WTC11 (cell line): ENCODE results near the gene DNAAF1. TPM values are rescaled to one million over a fixed set of nuclear protein-coding genes. Genes with fewer than 3 reads are reported as not detected.
"Not testable (repeated sequence)": the region's sequence is repeated elsewhere in the genome, so short reads cannot be mapped to it uniquely, and the experiment has no call there.

Experiments used
- ATAC-seq: fragments of 200-7000 bp; cut with Tn5 transposase; 2 replicates; pipeline ENCODE4 v1.10.0; 2021; ENCODE audit warnings: mild to moderate bottlenecking, moderate library complexity
- CTCF ChIA-PET: fragments of 300-600 bp; sonication (Branson Sonifier 250); formaldehyde crosslinking; loops from one replicate; lab custom pipeline; 2021; ENCODE audit warnings: antibody characterized with exemption; lab: Charles Lee
- POLR2A ChIA-PET: fragments of 350-600 bp; sonication (Branson Sonifier 250); formaldehyde crosslinking; loops from one replicate; lab custom pipeline; 2021; ENCODE audit warnings: antibody characterized with exemption; lab: Charles Lee
- DNase-seq: peaks from one replicate; pipeline ENCODE4 v3.0.0; 2021; ENCODE audit warnings: low spot score
- H3K27ac Mint-ChIP-seq: 2 replicates; pipeline ENCODE4 v1.8.0; 2021; ENCODE audit warnings: mixed read lengths
- H3K27me3 Mint-ChIP-seq: 2 replicates; pipeline ENCODE4 v1.8.0; 2021; ENCODE audit warnings: low read depth, mild to moderate bottlenecking, moderate library complexity, mixed read lengths
- H3K36me3 Mint-ChIP-seq: 2 replicates; pipeline ENCODE4 v1.8.0; 2021; ENCODE audit warnings: mixed read lengths
- H3K4me1 Mint-ChIP-seq: 2 replicates; pipeline ENCODE4 v1.8.0; 2022; ENCODE audit warnings: mixed read lengths
- H3K4me3 Mint-ChIP-seq: 2 replicates; pipeline ENCODE4 v1.8.0; 2021; ENCODE audit warnings: mild to moderate bottlenecking, moderate library complexity, mixed read lengths
- H3K9me3 Mint-ChIP-seq: 2 replicates; pipeline ENCODE4 v1.8.0; 2021; ENCODE audit warnings: mixed read lengths
- ATF2 ChIP-seq: sonication (generic); formaldehyde crosslinking; IDR thresholded peaks from 2 replicates; pipeline ENCODE4 v1.8.1; 2022; ENCODE audit warnings: low read depth, missing genetic modification reagents, borderline replicate concordance
- ATF3 ChIP-seq: sonication (generic); formaldehyde crosslinking; conservative IDR thresholded peaks from 2 replicates; pipeline ENCODE4 v1.8.1; 2022; ENCODE audit warnings: mild to moderate bottlenecking, missing genetic modification reagents
- EMX1 ChIP-seq: fragments of 250-450 bp; sonication (Bioruptor Pico); IDR thresholded peaks from 2 replicates; pipeline ENCODE4 v1.8.0; 2021; ENCODE audit warnings: mild to moderate bottlenecking
- KAT7 ChIP-seq: sonication (generic); formaldehyde crosslinking; IDR thresholded peaks from 2 replicates; pipeline ENCODE4 v1.8.1; 2023; ENCODE audit warnings: missing genetic modification reagents, mild to moderate bottlenecking, borderline replicate concordance
- NFE2L1 ChIP-seq: sonication (generic); formaldehyde crosslinking; IDR thresholded peaks from 2 replicates; pipeline ENCODE4 v1.8.1; 2023; ENCODE audit warnings: missing genetic modification reagents
- NR3C1 ChIP-seq: sonication (generic); formaldehyde crosslinking; conservative IDR thresholded peaks from 2 replicates; pipeline ENCODE4 v1.8.1; 2023; ENCODE audit warnings: low read depth, mild to moderate bottlenecking, missing genetic modification reagents
- PREB ChIP-seq: sonication (generic); formaldehyde crosslinking; IDR thresholded peaks from 2 replicates; pipeline ENCODE4 v1.8.1; 2022; ENCODE audit warnings: mild to moderate bottlenecking, missing genetic modification reagents, moderate library complexity, borderline replicate concordance
- RORB ChIP-seq: fragments of 250-450 bp; sonication (Bioruptor Pico); IDR thresholded peaks from 2 replicates; pipeline ENCODE4 v1.9.0; 2021; ENCODE audit warnings: mild to moderate bottlenecking
- SMAD3 ChIP-seq: sonication (generic); formaldehyde crosslinking; IDR thresholded peaks from 2 replicates; pipeline ENCODE4 v1.8.0; 2022; ENCODE audit warnings: missing genetic modification reagents, mild to moderate bottlenecking, borderline replicate concordance
- USF2 ChIP-seq: sonication (generic); formaldehyde crosslinking; IDR thresholded peaks from 2 replicates; pipeline ENCODE4 v1.8.1; 2023; ENCODE audit warnings: mild to moderate bottlenecking, missing genetic modification reagents, moderate library complexity
- ZBTB43 ChIP-seq: sonication (generic); formaldehyde crosslinking; IDR thresholded peaks from 2 replicates; pipeline ENCODE4 v1.8.1; 2023; ENCODE audit warnings: mild to moderate bottlenecking, missing genetic modification reagents
- ZNF263 ChIP-seq: sonication (generic); formaldehyde crosslinking; IDR thresholded peaks from 2 replicates; pipeline ENCODE4 v1.8.1; 2022; ENCODE audit warnings: low read depth, mild to moderate bottlenecking, moderate library complexity, missing genetic modification reagents
- ZNF532 ChIP-seq: fragments of 250-450 bp; sonication (Bioruptor Pico); IDR thresholded peaks from 2 replicates; pipeline ENCODE4 v1.9.0; 2021; ENCODE audit warnings: mild to moderate bottlenecking, borderline replicate concordance
- total RNA-seq: library from RNA; stranded (reverse); gene quantifications from 3 replicates; pipeline ENCODE4 v1.2.3, GENCODE V29; 2021

Gene DNAAF1
- total RNA-seq, 1 experiment from 2014 or later: 0.20 TPM

- TF ChIP-seq ZNF532 (CRISPR knock-in tag): no peak
- no peak for TF ChIP-seq SMAD3
Measured at GRCh38 chr16:84199861-84200260, 54.8 kb downstream of the DNAAF1 start (continued).

- CTCF ChIA-PET: interaction anchor here (0.7 to 1.7 kb wide), 2 partner anchors 18 to 73 kb away, joined by 3 to 9 read pairs; partner anchors contain the start of gene TAF1C
Measured at GRCh38 chr16:84204551-84204950, 59.4 kb downstream of the DNAAF1 start.

GRCh38 chr16:84205123-84205522 is 60.0 kb downstream of the DNAAF1 start:
- H3K27me3 Mint-ChIP-seq, H3K9me3 Mint-ChIP-seq, POLR2A ChIA-PET, DNase-seq, H3K4me1 Mint-ChIP-seq, H3K27ac Mint-ChIP-seq, ATAC-seq, H3K36me3 Mint-ChIP-seq, H3K4me3 Mint-ChIP-seq: not testable (repeated sequence)
- CTCF ChIA-PET: interaction anchor here (1.7 kb wide), 1 partner anchor 18 kb away, joined by 9 read pairs; the partner anchor contains the start of gene TAF1C

More at GRCh38 chr16:84204551-84204950, 59.4 kb downstream of the DNAAF1 start:
- H3K9me3 Mint-ChIP-seq, DNase-seq, H3K36me3 Mint-ChIP-seq, H3K4me3 Mint-ChIP-seq, H3K27me3 Mint-ChIP-seq, ATAC-seq, POLR2A ChIA-PET, H3K27ac Mint-ChIP-seq, H3K4me1 Mint-ChIP-seq: not testable (repeated sequence)

- ChIA-PET CTCF (no interaction called here), POLR2A (no interaction called here)
- Mint-ChIP-seq H3K9me3 (peaks cover 6% of the 10 kb centered on the region; the same call in 1 of the 2 replicates), H3K27me3 (no peaks in the 10 kb centered on the region), H3K4me1 (peaks cover 4% of the 10 kb centered on the region), H3K4me3 (no peak overlapping the region), H3K36me3 (no peaks in the 10 kb centered on the region), H3K27ac (no peak overlapping the region)
- ATAC-seq (no peak), DNase-seq (no peak)
- TF ChIP-seq KAT7 (CRISPR knock-in tag) (no peak), NR3C1 (CRISPR knock-in tag) (no peak), RORB (CRISPR knock-in tag) (no peak), SMAD3 (no peak), USF2 (CRISPR knock-in tag) (no peak), PREB (CRISPR knock-in tag) (no peak), ZBTB43 (CRISPR knock-in tag) (no peak), ATF2 (CRISPR knock-in tag) (no peak), ZNF532 (CRISPR knock-in tag) (no peak), ATF3 (CRISPR knock-in tag) (no peak), EMX1 (no peak), NFE2L1 (CRISPR knock-in tag) (no peak), ZNF263 (CRISPR knock-in tag) (no peak)
Measured at GRCh38 chr16:84205976-84206691, 61.0 kb downstream of the DNAAF1 start.
